ENCODE results near the gene TPRG1L.

TPRG1L gene

DNA sequence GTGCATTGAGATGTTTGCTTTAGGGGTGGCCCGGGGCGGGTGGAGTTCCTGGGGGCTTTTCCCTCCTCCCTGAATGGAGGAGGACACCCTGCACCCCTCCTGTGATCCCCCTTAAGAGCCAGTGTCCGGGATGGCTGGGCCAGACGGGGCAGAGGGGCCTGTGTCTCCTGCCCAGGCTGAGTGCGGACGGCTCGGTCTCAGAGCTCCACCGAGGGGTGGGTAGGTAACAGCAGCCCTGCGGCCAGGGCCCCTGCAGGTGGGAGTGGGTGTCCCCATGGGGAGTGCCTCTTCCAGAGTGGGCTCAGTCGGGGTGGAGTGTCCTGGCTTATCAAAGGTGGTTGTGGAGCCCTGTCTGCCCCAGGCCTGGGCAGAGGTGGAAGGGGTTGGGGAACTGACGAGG is 50.6 kb downstream of the TPRG1L start:
- Histone ChIP-seq H3K9me3 (ENCODE audit: low read length) (no peaks in the 10 kb centered on the region), H3K4me3 (ENCODE audit: low read length) (no peak overlapping the region), H2AFZ (ENCODE audit: low read depth, low read length) (no peak overlapping the region), H3K4me1 (ENCODE audit: insufficient read depth, low read length) (peaks cover 3% of the 10 kb centered on the region), H3K27me3 (ENCODE audit: insufficient read depth, low read length) (peaks cover 70% of the 10 kb centered on the region), H3K36me3 (ENCODE audit: insufficient read depth, low read length) (no peaks in the 10 kb centered on the region)

DNA sequence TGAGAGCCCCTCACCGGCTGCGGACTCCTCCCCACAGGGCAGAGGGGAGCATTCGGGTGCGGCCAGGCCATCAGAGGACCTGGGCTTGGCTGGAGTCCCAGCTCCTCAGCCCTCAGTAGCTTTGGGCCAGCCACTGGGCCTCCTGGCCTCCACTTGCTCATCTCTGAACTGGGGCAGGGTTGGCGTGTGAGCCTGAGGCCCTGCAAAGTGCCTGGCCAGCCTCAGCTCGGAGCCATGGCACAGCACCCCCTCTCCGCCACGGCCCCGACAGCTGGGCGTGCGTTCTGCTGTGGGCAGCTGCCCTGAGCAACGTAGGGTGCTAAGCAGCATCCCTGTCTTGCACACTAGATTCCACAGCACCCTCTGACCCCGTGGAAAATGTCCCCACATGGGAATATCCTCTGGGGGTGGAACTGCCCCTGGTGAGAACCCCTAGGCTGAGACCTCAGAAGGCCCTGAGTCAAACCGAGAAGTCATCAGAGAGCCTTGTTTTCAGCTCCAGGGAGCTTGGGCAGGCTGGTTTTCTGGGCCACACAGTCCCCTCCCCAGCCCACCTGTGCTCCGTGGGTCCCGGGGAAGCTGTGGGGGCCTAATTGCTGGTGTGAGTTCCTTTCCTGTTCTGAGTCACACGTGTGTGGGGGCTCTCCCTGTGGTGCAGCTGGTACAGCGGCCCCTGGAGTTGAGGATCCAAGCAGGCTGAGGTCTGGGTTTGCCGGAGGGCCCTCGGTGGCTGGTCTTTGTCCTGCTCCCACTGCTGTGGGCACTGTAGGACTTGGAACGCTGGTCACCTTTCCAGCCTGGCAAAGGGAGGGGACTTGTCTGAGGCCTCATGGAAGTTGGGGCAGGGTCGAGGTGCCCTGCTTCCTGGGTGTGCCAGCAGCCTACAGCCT is 52.0 kb downstream of the TPRG1L start:
- Histone ChIP-seq H3K4me1 (ENCODE audit: insufficient read depth, low read length) (peaks cover 3% of the 10 kb centered on the region), H3K27me3 (ENCODE audit: insufficient read depth, low read length) (peaks cover 57% of the 10 kb centered on the region), H3K9me3 (ENCODE audit: low read length) (no peaks in the 10 kb centered on the region), H3K4me3 (ENCODE audit: low read length) (no peak overlapping the region), H2AFZ (ENCODE audit: low read depth, low read length) (no peak overlapping the region), H3K36me3 (ENCODE audit: insufficient read depth, low read length) (no peaks in the 10 kb centered on the region)

DNA sequence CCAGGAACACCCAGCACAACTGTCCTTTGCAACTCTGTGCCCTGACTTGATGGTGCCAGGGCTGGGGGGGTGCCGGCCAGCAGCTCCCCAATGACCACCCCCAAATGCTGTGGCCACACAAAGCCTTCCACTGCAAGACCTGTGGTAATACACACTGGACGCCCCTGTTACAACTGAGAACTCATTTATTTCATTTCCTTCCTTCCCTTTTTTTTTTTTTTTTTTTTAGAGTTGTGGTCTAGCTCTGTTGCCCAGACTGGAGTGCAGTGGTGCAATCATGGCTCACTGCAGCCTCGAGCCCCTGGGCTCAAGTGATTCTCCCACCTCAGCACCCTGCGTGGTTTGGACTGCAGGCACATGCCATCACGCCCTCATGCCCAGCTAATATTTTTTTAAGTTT is 52.7 kb downstream of the TPRG1L start:
- Histone ChIP-seq H3K27me3 (ENCODE audit: insufficient read depth, low read length) (peaks cover 56% of the 10 kb centered on the region), H2AFZ (ENCODE audit: low read depth, low read length) (no peak overlapping the region), H3K4me3 (ENCODE audit: low read length) (no peak overlapping the region), H3K4me1 (ENCODE audit: insufficient read depth, low read length) (peaks cover 3% of the 10 kb centered on the region), H3K36me3 (ENCODE audit: insufficient read depth, low read length) (no peaks in the 10 kb centered on the region), H3K9me3 (ENCODE audit: low read length) (no peaks in the 10 kb centered on the region)

DNA sequence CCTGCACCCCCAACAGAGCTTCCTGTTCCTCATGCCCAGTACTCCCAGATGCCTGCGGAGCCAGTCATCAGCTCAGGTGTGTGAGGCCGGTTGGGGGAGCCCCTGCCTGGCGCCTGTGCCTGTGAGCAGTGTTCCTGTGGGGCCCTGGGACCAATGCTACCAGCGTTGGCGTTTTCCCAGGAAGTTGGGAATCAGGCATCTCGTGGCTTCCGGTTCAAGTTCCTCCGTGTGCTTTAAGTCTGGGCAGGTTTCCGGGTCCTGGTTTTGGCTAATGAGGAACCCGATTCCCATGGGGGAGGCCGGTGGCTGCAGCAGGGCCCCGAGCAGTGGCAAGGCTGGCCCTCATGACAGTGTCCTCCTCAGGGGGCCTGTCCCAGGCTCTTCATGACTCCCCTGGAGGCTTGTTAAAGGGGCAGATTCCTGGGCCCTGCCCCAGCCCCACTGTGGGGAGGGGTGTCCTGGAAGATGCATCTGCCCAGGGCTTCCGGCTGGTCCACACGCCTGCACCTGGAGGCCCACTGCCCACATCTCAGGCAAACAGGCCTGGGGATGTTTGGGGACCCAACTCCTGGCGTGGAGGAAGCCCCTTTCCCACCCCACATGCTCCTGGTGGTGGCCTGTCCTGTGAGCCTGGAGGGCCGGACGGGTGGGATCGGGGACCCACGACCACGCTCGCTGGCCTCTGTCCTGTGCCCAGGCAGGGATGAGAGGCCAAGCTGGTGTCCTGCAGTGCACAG is 53.7 kb downstream of the TPRG1L start:
- H3K4me1 ChIP-seq (ENCODE audit: insufficient read depth, low read length) = peaks cover 3% of the 10 kb centered on the region

DNA sequence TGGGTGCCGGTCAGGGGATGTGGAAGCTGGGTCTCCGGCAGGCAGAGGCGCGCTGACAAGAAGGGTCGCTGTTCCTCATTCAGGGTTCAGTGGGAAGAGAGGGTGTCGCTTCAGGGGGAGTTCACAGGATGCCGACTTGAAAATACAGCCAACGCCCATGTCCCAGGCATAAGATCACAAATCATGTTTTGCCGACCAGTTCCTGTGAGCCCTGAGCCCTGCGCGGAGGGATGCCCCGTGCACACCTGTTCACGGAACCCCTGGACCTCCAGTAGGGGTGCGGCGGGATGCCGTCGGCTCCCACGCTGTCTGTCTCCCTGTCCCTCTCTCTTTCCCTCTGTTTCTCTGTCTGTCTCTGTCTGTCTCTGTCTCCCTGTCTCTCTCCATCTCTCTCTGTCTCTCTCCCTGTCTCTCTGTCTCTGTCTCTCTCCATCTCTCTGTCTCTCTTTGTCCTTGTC is 54.3 kb downstream of the TPRG1L start:
- Histone ChIP-seq H3K27me3 (ENCODE audit: insufficient read depth, low read length) (peaks cover 59% of the 10 kb centered on the region), H3K4me1 (ENCODE audit: insufficient read depth, low read length) (peaks cover 3% of the 10 kb centered on the region), H2AFZ (ENCODE audit: low read depth, low read length) (no peak overlapping the region), H3K9me3 (ENCODE audit: low read length) (no peaks in the 10 kb centered on the region), H3K4me3 (ENCODE audit: low read length) (no peak overlapping the region), H3K36me3 (ENCODE audit: insufficient read depth, low read length) (no peaks in the 10 kb centered on the region)

More for the DNA sequence above, 53.7 kb downstream of the TPRG1L start:
- H3K4me3 ChIP-seq (ENCODE audit: low read length) = no peak overlapping the region
- no peaks in the 10 kb centered on the region for H3K36me3 ChIP-seq (ENCODE audit: insufficient read depth, low read length)
- no peaks in the 10 kb centered on the region for H3K9me3 ChIP-seq (ENCODE audit: low read length)
- no peak overlapping the region for H2AFZ ChIP-seq (ENCODE audit: low read depth, low read length)
- H3K27me3 ChIP-seq (ENCODE audit: insufficient read depth, low read length) = peaks cover 58% of the 10 kb centered on the region

Data from neuron (in vitro differentiated cells).